ENCODE measurements around the gene CFAP58.

Gene CFAP58

DNA sequence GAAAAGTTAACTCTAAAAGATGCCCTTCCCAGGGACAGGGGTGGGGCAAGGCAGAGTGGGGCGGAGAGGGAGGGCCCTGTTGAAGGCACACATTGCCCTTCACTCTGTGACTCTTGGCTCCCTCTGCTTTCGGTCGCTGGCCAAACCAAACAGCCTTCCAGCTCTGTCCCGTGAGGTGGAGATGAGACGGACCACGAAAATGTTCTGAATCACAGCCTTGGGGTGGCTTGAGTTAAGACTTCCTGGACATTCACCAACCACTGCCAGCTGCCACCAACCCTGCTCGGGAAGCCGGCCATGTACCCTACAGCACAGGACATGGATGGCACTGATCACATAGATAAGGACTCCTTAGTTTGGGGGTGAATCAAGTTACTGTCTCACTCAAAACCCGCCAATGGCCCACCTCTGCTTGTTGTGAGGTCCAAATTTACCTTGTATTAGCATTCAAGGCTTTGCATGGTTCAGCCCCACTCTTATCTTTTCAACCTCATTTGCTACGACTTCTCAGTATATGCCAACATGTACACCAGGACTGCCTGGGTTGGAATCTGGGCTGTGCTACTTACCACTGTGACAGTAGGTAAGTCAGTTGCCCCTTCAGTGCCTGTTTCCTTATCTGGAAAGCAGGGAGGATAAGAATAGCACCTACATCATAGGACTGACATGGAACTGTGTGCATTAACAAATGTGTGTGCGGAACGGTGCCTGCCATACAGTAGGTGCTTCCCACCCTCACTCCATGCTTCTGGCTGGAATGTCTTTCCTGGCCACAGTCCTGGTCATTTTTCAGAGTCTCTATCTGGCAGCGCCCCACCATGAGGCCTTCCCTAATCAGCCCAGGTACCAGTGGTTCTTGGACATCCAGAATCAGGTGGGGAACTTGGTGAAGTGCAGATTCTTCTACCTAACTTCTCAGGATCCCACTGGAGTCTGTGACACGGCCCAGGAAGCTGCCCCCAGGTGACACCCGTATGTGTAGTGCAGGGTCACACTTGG, 43.4 kb upstream of the CFAP58 start:
- peak; percentile 91 for DNase-seq (ENCODE audit: low read depth)
- no peak overlapping the region for H3K4me3 ChIP-seq (ENCODE audit: low read length)
- TF ChIP-seq, protein P1, sequence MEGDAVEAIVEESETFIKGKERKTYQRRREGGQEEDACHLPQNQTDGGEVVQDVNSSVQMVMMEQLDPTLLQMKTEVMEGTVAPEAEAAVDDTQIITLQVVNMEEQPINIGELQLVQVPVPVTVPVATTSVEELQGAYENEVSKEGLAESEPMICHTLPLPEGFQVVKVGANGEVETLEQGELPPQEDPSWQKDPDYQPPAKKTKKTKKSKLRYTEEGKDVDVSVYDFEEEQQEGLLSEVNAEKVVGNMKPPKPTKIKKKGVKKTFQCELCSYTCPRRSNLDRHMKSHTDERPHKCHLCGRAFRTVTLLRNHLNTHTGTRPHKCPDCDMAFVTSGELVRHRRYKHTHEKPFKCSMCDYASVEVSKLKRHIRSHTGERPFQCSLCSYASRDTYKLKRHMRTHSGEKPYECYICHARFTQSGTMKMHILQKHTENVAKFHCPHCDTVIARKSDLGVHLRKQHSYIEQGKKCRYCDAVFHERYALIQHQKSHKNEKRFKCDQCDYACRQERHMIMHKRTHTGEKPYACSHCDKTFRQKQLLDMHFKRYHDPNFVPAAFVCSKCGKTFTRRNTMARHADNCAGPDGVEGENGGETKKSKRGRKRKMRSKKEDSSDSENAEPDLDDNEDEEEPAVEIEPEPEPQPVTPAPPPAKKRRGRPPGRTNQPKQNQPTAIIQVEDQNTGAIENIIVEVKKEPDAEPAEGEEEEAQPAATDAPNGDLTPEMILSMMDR (conservative IDR thresholded peaks at IDR 0.05; ENCODE audit: low read length): no peak

DNA sequence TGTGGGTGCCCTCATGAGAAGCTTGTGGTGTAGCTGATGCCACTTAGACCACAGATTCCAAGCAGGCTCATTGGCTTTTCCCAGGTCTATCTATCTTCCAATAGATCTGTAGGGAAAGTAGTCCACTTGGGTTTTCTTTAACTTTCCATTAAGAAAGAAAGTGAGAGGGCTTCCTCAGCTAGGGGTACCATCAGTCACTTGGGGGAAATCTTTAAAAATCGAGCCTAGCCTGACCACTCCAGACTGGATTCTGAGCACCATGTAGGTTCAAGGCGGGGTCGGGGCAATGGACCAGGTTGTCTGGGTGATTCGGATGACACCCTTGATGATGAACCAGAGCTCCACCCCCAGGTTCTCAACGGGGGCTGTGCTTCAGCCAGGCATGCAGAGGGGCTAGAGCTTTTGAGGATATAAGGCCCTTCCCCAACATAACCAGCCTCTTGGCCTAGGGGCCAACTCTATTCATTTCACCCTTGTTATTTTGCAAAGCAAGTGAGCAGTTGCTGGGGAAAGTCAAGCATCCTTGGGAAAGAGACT, 42.4 kb upstream of the CFAP58 start:
- DNase-seq (ENCODE audit: low read depth): no peak
- TF ChIP-seq, protein P1 (conservative IDR thresholded peaks at IDR 0.05; ENCODE audit: low read length): no peak
- no peak overlapping the region for H3K4me3 ChIP-seq (ENCODE audit: low read length)

DNA sequence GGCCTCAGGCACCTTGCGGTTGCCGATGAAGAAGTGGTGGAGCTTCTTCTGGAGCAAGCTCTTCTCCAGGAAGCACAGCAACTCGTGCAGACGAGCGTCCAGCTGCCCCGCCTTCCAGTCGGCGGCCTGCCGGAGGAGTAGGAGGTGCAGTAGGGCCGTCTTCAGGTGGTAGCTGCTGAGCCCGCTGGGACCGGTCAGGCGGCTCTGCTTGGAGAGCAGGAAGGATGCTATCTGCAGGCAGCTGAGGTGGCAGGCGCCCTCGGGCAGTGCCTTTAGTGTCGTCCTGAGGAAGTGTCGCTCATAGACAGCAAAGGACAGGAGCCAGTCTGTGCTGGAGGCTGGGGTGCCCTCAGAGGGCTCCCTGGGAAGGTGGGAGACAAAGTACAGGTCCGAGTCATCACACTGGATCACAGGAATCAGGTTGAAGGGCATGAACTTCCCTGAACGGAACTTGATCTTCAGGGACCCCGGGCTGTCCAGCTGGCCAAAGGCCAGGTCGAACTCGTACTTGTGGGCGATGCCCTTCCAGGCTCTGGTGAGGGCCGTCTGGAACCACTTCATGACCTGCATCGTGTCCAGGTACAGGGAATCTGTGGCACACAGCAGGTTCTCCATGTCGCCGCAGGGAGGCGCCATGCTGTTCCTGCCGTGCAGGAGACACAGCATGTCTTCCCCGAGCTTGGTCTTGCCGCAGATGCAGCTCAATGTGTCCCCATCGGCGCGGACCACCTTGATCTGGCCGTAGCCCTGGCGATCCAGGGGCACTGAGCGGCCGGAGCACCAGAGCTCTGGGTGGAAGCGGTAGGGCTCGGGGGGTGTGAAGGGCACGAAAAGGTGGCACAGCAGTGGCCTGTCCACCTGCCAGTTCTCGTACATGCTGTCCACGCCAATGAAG, 38.8 kb upstream of the CFAP58 start:
- TF ChIP-seq, protein P1 (conservative IDR thresholded peaks at IDR 0.05; ENCODE audit: low read length): no peak

DNA sequence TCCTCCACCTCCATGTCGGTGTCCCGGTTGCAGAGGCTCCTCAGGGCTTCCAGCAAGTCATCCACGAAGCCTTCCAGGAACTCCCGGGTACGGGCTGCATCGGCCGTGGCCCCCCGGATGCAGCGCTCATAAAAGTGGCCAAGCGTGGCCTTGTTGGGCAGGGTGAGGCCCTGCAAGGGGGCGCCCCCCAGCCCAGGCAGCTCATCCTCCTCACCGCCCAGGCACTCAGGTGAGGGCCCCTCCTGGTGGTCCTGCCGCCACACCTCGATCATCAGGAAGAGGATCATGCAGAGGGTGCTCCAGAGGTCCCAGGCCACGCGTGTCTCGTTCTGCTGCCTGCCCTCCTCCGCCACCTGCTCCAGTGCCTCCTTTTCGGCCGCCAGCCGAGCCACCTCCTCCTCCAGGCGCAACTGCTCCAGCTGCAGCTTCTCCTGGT, 38.1 kb upstream of the CFAP58 start:
- DNase-seq (ENCODE audit: low read depth): no peak
- no peak overlapping the region for H3K4me3 ChIP-seq (ENCODE audit: low read length)
- TF ChIP-seq, protein P1 (conservative IDR thresholded peaks at IDR 0.05; ENCODE audit: low read length): no peak

More for the DNA sequence above, 38.8 kb upstream of the CFAP58 start:
- no peak overlapping the region for H3K4me3 ChIP-seq (ENCODE audit: low read length)
- no peak for DNase-seq (ENCODE audit: low read depth)

DNA sequence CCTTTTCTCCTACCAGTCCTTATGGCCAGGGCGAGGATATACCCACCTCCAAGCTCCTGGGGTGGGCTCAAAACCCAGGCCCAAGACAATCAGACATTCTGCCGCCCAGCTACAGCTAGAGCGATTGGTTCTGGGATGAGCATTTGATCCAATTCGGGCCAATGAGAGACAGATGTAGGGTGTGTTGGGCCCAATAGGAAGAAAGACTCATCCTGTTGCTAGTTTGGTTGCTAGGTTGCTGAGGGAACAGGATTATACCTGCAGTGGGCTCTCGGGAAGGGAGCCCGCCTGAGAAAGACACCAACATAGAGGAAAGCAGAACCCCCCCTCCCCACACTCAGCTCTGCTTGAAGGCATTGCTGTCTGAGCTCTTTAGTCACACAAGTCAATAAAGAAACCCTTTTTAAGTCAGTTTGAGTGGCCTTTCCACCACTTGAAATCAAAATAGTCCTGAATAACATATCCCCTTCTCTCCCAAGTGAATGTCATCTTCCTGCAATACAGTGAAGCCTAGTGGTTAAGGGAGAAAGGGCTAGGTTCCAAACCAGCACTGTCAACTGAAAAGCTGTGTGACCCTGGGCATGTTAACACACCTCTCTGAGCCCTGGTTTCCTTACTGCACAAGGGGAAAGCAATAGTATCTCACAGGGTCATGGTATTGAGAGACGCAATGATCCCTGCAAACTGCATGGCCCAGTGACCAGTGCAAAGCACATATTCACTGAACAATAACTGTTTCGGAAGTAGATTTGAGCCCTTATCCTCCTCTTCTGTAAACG, 37.1 kb upstream of the CFAP58 start:
- TF ChIP-seq, protein P1 (conservative IDR thresholded peaks at IDR 0.05; ENCODE audit: low read length): no peak

DNA sequence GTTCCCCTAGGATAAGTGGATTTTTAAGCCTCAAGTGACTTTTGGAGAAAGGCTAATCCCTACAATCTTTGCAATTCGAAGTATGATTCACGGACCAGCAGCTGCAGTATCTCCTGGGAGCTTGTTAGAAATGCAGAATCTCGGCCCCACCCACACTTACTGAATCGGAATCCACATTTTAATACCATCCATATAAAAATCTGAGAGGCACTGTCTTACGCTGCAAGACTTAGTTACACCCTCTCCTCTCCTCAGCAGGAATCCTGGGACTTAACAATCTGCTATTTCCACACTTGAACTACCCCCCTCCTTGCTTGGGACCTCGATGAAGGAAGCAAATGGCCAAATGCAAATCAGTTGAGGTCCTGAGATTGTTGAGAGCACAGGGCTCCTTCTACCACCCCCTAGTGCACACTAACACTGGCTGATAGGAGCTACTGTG, 36.3 kb upstream of the CFAP58 start:
- peak; percentile 86 for DNase-seq (ENCODE audit: low read depth)
- TF ChIP-seq, protein P1 (conservative IDR thresholded peaks at IDR 0.05; ENCODE audit: low read length): 0 out of 2 replicates have a peak, but pooled peaks have one; percentile 8
- no peak overlapping the region for H3K4me3 ChIP-seq (ENCODE audit: low read length)

More for the DNA sequence above, 37.1 kb upstream of the CFAP58 start:
- DNase-seq (ENCODE audit: low read depth): no peak
- H3K4me3 ChIP-seq (ENCODE audit: low read length): no peak overlapping the region
